Measurements from ENCODE around the gene NKX2-4. TPM values are rescaled to one million over a fixed set of nuclear protein-coding genes. Genes with fewer than 3 reads are reported as not detected.

Gene NKX2-4
- total and polyA plus RNA-seq, 2 of the 13 experiments (the other 11 are each of a cell fraction or from before 2014, with no cell fraction given) = not detected

- in situ Hi-C loops (cut with HindIII; ENCODE audit: extremely low pct_ligation_motif_present, low pct_unique_long_range_greater_than_20kb) (no loop called here), intact Hi-C loops (cut with micrococcal nuclease; ENCODE audit: unreplicated experiment) (loop anchor here (1.0 kb wide), 1 partner anchor 17 kb away; no protein-coding TSS in a partner anchor)
- Histone ChIP-seq H3K79me2 (ENCODE audit: insufficient read depth, low read length) (peaks cover 19% of the 10 kb centered on the region), H4K20me1 (ENCODE audit: insufficient read depth, low read length) (no peaks in the 10 kb centered on the region), H3K9ac (ENCODE audit: insufficient read depth, low read depth, low read length) (no peak overlapping the region), H3K36me3 (replicated peaks in 1 of 2; ENCODE audit: control insufficient read depth in 1 of 2, insufficient read depth in 2 of 2, low read length in 2 of 2) (peaks cover 13 to 55% of the 10 kb centered on the region in 2 experiments), H2AFZ (ENCODE audit: low read length) (no peak overlapping the region), H3K4me3 (replicated peaks in 1 of 3; ENCODE audit: insufficient read depth in 1 of 3, low read depth in 2 of 3, low read length in 3 of 3) (no peak overlapping the region), H3K4me1 (ENCODE audit: insufficient read depth, low read length) (peaks cover 3% of the 10 kb centered on the region), H3K27me3 (ENCODE audit: control insufficient read depth in 1 of 2, insufficient read depth in 2 of 2, low read length in 2 of 2) (no peaks in the 10 kb centered on the region), H3K27ac (ENCODE audit: extremely low read length, insufficient read depth, low read length) (no peak overlapping the region), H3K9me3 (ENCODE audit: low read length) (no peaks in the 10 kb centered on the region), H3K4me2 (ENCODE audit: low read depth, low read length) (no peak overlapping the region)
- 100% methylated on average over 1 of the region's 1 CpG for WGBS (ENCODE audit: low lambda C conversion rate)
- ATAC-seq (peak; percentile 54; the same call in 2 of the 3 replicates), DNase-seq (ENCODE audit: low spot score) (no peak), FAIRE-seq (no peak)
- ChIA-PET CTCF (ENCODE audit: low intra/inter-chr PET ratio, low total read pairs) (no interaction called here), POLR2A (interaction anchor here (2.0 kb wide), 1 partner anchor 68 kb away, joined by 7 read pairs; the partner anchor contains the start of gene XRN2)
- no peak for TF ChIP-seq PITX1 (CRISPR knock-in tag; IDR thresholded peaks at IDR 0.05)
- no peak for TF ChIP-seq ZSCAN9 (CRISPR knock-in tag; IDR thresholded peaks at IDR 0.05; ENCODE audit: borderline replicate concordance)
- no peak for TF ChIP-seq JUNB (CRISPR knock-in tag; IDR thresholded peaks at IDR 0.05; ENCODE audit: borderline replicate concordance)
- TF ChIP-seq RBM22 (optimal IDR thresholded peaks at IDR 0.05; ENCODE audit: low read length) = peak; percentile 36
- BruUV-seq (replicated peaks) = no TSS peak
These were observed 26.1 kb downstream of the NKX2-4 start for GRCh38 chr20:21371193-21371592.

- no peaks in the 10 kb centered on the region for H3K27me3 ChIP-seq (ENCODE audit: control insufficient read depth in 1 of 2, insufficient read depth in 2 of 2, low read length in 2 of 2)
- H3K79me2 ChIP-seq (ENCODE audit: insufficient read depth, low read length) = peaks cover 6% of the 10 kb centered on the region
- WGBS (ENCODE audit: low lambda C conversion rate) = 73% methylated on average over 2 of the region's 2 CpGs
- H2AFZ ChIP-seq (ENCODE audit: low read length) = no peak overlapping the region
- POLR2A ChIA-PET = no interaction called here
- H3K36me3 ChIP-seq (replicated peaks in 1 of 2; ENCODE audit: control insufficient read depth in 1 of 2, insufficient read depth in 2 of 2, low read length in 2 of 2) = peaks cover 15 to 61% of the 10 kb centered on the region in 2 experiments
- H3K27ac ChIP-seq (ENCODE audit: extremely low read length, insufficient read depth, low read length) = no peak overlapping the region
- TF ChIP-seq MBD4 (IDR thresholded peaks at IDR 0.05; ENCODE audit: borderline replicate concordance, low read length) (no peak), PCBP2 (optimal IDR thresholded peaks at IDR 0.05; ENCODE audit: low read depth, low read length, poor library complexity, severe bottlenecking) (peak; percentile 60), ZNF781 (CRISPR knock-in tag; IDR thresholded peaks at IDR 0.05; ENCODE audit: borderline replicate concordance, not compliant biosample characterization) (no peak), GZF1 (CRISPR knock-in tag; IDR thresholded peaks at IDR 0.05) (no peak), E2F5 (CRISPR knock-in tag; conservative IDR thresholded peaks at IDR 0.05) (no peak), CENPX (CRISPR knock-in tag; IDR thresholded peaks at IDR 0.05) (no peak), GTF2F1 (IDR thresholded peaks at IDR 0.05; ENCODE audit: low read length) (no peak), ZFY (CRISPR knock-in tag; IDR thresholded peaks at IDR 0.05) (no peak), ZBTB21 (CRISPR knock-in tag; IDR thresholded peaks at IDR 0.05) (no peak), SRSF9 (IDR thresholded peaks at IDR 0.05; ENCODE audit: borderline replicate concordance, insufficient read depth, low read depth, low read length, poor library complexity, severe bottlenecking) (no peak), ZNF274 (CRISPR knock-in tag; IDR thresholded peaks at IDR 0.05) (no peak), ZNF75D (CRISPR knock-in tag; IDR thresholded peaks at IDR 0.05; ENCODE audit: borderline replicate concordance) (no peak), HNRNPK (IDR thresholded peaks at IDR 0.05; ENCODE audit: low read depth, low read length, poor library complexity, severe bottlenecking) (peak; percentile 92), ZBTB2 (CRISPR knock-in tag; IDR thresholded peaks at IDR 0.05; ENCODE audit: low read depth) (no peak), ZNF143 (CRISPR knock-in tag; IDR thresholded peaks at IDR 0.05) (no peak)
- intact Hi-C loops (cut with micrococcal nuclease; ENCODE audit: unreplicated experiment) (no loop called here), in situ Hi-C loops (cut with HindIII; ENCODE audit: extremely low pct_ligation_motif_present, low pct_unique_long_range_greater_than_20kb) (no loop called here)
- ATAC-seq (no peak), DNase-seq (ENCODE audit: low spot score) (no peak), FAIRE-seq (no peak)
- CTCF ChIA-PET (ENCODE audit: low intra/inter-chr PET ratio, low total read pairs) = no interaction called here
- H3K4me3 ChIP-seq (replicated peaks in 1 of 3; ENCODE audit: insufficient read depth in 1 of 3, low read depth in 2 of 3, low read length in 3 of 3) = no peak overlapping the region
- H3K9me3 ChIP-seq (ENCODE audit: low read length) = no peaks in the 10 kb centered on the region
- no peak overlapping the region for H3K4me2 ChIP-seq (ENCODE audit: low read depth, low read length)
- H4K20me1 ChIP-seq (ENCODE audit: insufficient read depth, low read length) = no peaks in the 10 kb centered on the region
- no peak overlapping the region for H3K9ac ChIP-seq (ENCODE audit: insufficient read depth, low read depth, low read length)
- no TSS peak for BruUV-seq (replicated peaks)
- H3K4me1 ChIP-seq (ENCODE audit: insufficient read depth, low read length) = peaks cover 10% of the 10 kb centered on the region
These were observed 28.5 kb downstream of the NKX2-4 start for GRCh38 chr20:21368791-21369190.

Data from HepG2 (cell line).